SK-N-SH (cell line): ENCODE results near the gene USB1. TPM values are rescaled to one million over a fixed set of nuclear protein-coding genes. Genes with fewer than 3 reads are reported as not detected.
"Not testable (repeated sequence)": the region's sequence is repeated elsewhere in the genome, so short reads cannot be mapped to it uniquely, and the experiment has no call there.

ENCODE experiments used
- CTCF ChIA-PET: fragments of 300-600, 350-600 bp; formaldehyde crosslinking; extraction: SDS; loops from one replicate; lab custom pipeline; 2021; lab: Yijun Ruan, JAX
- POLR2A ChIA-PET: fragments of 350-600 bp; sonication (Branson Sonifier 250); formaldehyde crosslinking; extraction: SDS; loops from one replicate; lab custom pipeline; 2020; ENCODE audit warnings: antibody characterized with exemption, inconsistent platforms; lab: Yijun Ruan, JAX
- DNase-seq: peaks from one replicate; pipeline ENCODE4 v3.0.0; 2012
- H2AFZ ChIP-seq: fragments of 200-600 bp; sonication (generic); 2 replicates; pipeline ENCODE4 v1.8.1; 2016; ENCODE audit warnings: antibody characterized with exemption, mild to moderate bottlenecking, low read depth
- H3F3A ChIP-seq: fragments of 200-600 bp; sonication (generic); replicated peaks from 2 replicates; pipeline ENCODE3; 2016; ENCODE audit warnings: antibody characterized with exemption, mild to moderate bottlenecking; ENCODE audit not compliant: insufficient read depth
- H3K27ac ChIP-seq, 2 experiments: fragments of 200-500 bp in 1 of 2; fragments of 200-600 bp in 1 of 2; sonication (Bioruptor generic) in 1 of 2; sonication (generic), shearing (Covaris generic) in 1 of 2; 2 replicates each; pipeline versions ENCODE4 v1.5.1 to v1.6.1; 2014 to 2016; ENCODE audit warnings: low read depth in 2 of 2, inconsistent platforms in 1 of 2, low read length in 1 of 2, mild to moderate bottlenecking in 1 of 2, mixed read lengths in 1 of 2
- H3K27me3 ChIP-seq: fragments of 200-600 bp; sonication (generic), shearing (Covaris generic); 2 replicates; pipeline ENCODE4 v1.6.1; 2016; ENCODE audit warnings: mixed run types; ENCODE audit not compliant: insufficient read depth
- H3K36me3 ChIP-seq, 2 experiments: fragments of 200-500 bp in 1 of 2; fragments of 200-600 bp in 1 of 2; sonication (Bioruptor generic) in 1 of 2; sonication (generic) in 1 of 2; replicated peaks in 1 of 2; 2 replicates each; pipeline versions ENCODE3 to v1.5.1; 2014 to 2016; ENCODE audit warnings: low read length in 1 of 2, mild to moderate bottlenecking in 1 of 2; ENCODE audit not compliant: insufficient read depth in 2 of 2, control insufficient read depth in 1 of 2
- H3K4me1 ChIP-seq, 2 experiments: fragments of 200-500 bp in 1 of 2; fragments of 200-600 bp in 1 of 2; sonication (Bioruptor generic) in 1 of 2; sonication (generic), shearing (Covaris generic) in 1 of 2; 2 replicates each; pipeline versions ENCODE4 v1.5.1 to v1.6.1; 2014 to 2016; ENCODE audit warnings: low read depth in 1 of 2, low read length in 1 of 2, mixed run types in 1 of 2; ENCODE audit not compliant: insufficient read depth in 2 of 2, control insufficient read depth in 1 of 2
- H3K4me2 ChIP-seq: fragments of 200-600 bp; sonication (generic), shearing (Covaris generic); 2 replicates; pipeline ENCODE4 v1.6.1; 2017; ENCODE audit warnings: mixed run types
- H3K4me3 ChIP-seq, 2 experiments: fragments of 200-500 bp in 1 of 2; fragments of 200-600 bp in 1 of 2; sonication (Bioruptor generic) in 1 of 2; sonication (generic), shearing (Covaris generic) in 1 of 2; 2 replicates each; pipeline versions ENCODE4 v1.5.1 to v1.8.1; 2014 to 2016; ENCODE audit warnings: low read depth in 2 of 2, inconsistent platforms in 1 of 2, low read length in 1 of 2, mild to moderate bottlenecking in 1 of 2, mixed read lengths in 1 of 2, moderate library complexity in 1 of 2
- H3K79me2 ChIP-seq: fragments of 200-600 bp; sonication (generic); 2 replicates; pipeline ENCODE4 v1.8.1; 2017; ENCODE audit warnings: mild to moderate bottlenecking; ENCODE audit not compliant: insufficient read depth
- H3K9ac ChIP-seq: fragments of 200-600 bp; sonication (generic); 2 replicates; pipeline ENCODE4 v1.6.1; 2017; ENCODE audit warnings: mixed run types
- H3K9me2 ChIP-seq: fragments of 200-600 bp; sonication (generic); 2 replicates; pipeline ENCODE4 v1.6.1; 2017; ENCODE audit warnings: mixed run types
- H3K9me3 ChIP-seq: fragments of 200-600 bp; sonication (generic); 2 replicates; pipeline ENCODE4 v1.6.1; 2017; ENCODE audit warnings: mixed run types, mild to moderate bottlenecking, moderate library complexity
- H4K20me1 ChIP-seq: fragments of 200-600 bp; sonication (generic); 2 replicates; pipeline ENCODE4 v1.6.1; 2017; ENCODE audit warnings: mild to moderate bottlenecking, mixed run types; ENCODE audit not compliant: insufficient read depth
- EZH2phosphoT487 ChIP-seq: fragments of 200-600 bp; sonication (generic); IDR thresholded peaks from 2 replicates; pipeline ENCODE4 v1.6.1; 2017; ENCODE audit warnings: low read depth, mixed run types, mild to moderate bottlenecking, antibody characterized with exemption, moderate library complexity, borderline replicate concordance
- NRF1 ChIP-seq: IDR thresholded peaks from 2 replicates; pipeline ENCODE4 v1.6.1; 2012; ENCODE audit warnings: low read depth, mild to moderate bottlenecking, low read length
- RAD21 ChIP-seq: IDR thresholded peaks from 2 replicates; pipeline ENCODE4 v1.6.1; 2012; ENCODE audit warnings: mild to moderate bottlenecking, low read length
- WGBS: methylation state at CpG from one replicate; pipeline ENCODE4 v1.1.6; 2017; ENCODE audit warnings: low lambda C conversion rate; 5-methylcytosine and 5-hydroxymethylcytosine counted together
- polyA plus RNA-seq, 3 experiments: library from polyadenylated mRNA; depleted of rRNA; stranded (reverse); fragments of >200 nt; gene quantifications; 2 replicates each; pipeline ENCODE4 v1.2.3, GENCODE V29; 2012
- TF ChIP-seq, protein P1 (sequence below): fragments of 150-350 bp; IDR thresholded peaks from 2 replicates; pipeline ENCODE4 v1.6.1; 2017; ENCODE audit warnings: antibody characterized with exemption, low read length, low read depth, borderline replicate concordance
- TF ChIP-seq, protein P2 (sequence below): IDR thresholded peaks from 2 replicates; pipeline ENCODE4 v1.6.1; 2012; ENCODE audit warnings: mild to moderate bottlenecking, low read depth, low read length, moderate library complexity
- TF ChIP-seq, protein P3 (sequence below): fragments of 200-600 bp; sonication (generic); IDR thresholded peaks from 2 replicates; pipeline ENCODE4 v1.6.1; 2017; ENCODE audit warnings: antibody characterized with exemption, mild to moderate bottlenecking, moderate library complexity

The USB1 gene
- polyA plus RNA-seq, 1 of the 3 experiments (the other 2 are of a cell fraction): 94.1 TPM

DNA sequence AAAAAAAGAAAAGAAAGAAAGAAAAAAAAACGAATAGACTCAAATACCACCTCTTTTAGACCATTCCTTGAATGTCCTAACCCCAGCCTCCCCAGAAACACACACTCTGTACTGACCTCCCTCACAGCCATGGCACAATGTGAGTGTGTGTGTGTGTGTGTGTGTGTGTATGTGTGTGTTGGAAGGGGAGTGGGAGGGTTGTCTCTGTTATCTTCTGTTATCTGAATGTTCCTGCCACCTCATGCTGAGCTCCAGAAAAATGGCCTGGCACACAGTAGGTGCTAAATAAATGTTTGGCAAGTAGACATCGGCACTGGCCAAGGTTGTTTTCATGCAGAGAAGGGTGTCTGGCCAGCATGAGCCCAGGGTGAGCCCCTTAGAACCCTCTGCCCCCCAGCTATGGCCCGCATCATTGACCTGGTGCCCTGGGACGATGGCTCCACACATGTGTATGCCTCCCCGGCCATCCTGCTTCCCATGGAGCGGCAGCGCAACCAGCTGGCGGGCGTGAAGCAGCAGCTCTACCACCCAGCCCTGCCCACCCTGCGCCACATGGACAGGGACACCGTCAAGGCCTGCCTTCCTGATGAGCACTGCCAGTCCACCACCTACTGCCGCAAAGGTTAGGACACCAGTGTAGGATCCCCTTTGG is 23.7 kb upstream of the USB1 start:
- H4K20me1 ChIP-seq: no peaks in the 10 kb centered on the region
- ChIA-PET POLR2A (no interaction called here), CTCF (interaction anchor here (0.8 to 2.1 kb wide), 6 partner anchors 23 to 401 kb away, joined by 3 to 8 read pairs (median 4); partner anchors contain the start of gene ZNF319)
- peak; percentile 61 for DNase-seq
- H3K4me3 ChIP-seq: no peak overlapping the region
- no peak overlapping the region for H3K9ac ChIP-seq
- no peak overlapping the region for H3K4me2 ChIP-seq
- WGBS: 75% methylated on average over 7 of the region's 12 CpGs
- TF ChIP-seq, protein P1, sequence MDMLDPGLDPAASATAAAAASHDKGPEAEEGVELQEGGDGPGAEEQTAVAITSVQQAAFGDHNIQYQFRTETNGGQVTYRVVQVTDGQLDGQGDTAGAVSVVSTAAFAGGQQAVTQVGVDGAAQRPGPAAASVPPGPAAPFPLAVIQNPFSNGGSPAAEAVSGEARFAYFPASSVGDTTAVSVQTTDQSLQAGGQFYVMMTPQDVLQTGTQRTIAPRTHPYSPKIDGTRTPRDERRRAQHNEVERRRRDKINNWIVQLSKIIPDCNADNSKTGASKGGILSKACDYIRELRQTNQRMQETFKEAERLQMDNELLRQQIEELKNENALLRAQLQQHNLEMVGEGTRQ: no peak
- TF ChIP-seq RAD21: peak; percentile 52
- no peak for TF ChIP-seq EZH2phosphoT487
- TF ChIP-seq NRF1: no peak
- TF ChIP-seq, protein P2, sequence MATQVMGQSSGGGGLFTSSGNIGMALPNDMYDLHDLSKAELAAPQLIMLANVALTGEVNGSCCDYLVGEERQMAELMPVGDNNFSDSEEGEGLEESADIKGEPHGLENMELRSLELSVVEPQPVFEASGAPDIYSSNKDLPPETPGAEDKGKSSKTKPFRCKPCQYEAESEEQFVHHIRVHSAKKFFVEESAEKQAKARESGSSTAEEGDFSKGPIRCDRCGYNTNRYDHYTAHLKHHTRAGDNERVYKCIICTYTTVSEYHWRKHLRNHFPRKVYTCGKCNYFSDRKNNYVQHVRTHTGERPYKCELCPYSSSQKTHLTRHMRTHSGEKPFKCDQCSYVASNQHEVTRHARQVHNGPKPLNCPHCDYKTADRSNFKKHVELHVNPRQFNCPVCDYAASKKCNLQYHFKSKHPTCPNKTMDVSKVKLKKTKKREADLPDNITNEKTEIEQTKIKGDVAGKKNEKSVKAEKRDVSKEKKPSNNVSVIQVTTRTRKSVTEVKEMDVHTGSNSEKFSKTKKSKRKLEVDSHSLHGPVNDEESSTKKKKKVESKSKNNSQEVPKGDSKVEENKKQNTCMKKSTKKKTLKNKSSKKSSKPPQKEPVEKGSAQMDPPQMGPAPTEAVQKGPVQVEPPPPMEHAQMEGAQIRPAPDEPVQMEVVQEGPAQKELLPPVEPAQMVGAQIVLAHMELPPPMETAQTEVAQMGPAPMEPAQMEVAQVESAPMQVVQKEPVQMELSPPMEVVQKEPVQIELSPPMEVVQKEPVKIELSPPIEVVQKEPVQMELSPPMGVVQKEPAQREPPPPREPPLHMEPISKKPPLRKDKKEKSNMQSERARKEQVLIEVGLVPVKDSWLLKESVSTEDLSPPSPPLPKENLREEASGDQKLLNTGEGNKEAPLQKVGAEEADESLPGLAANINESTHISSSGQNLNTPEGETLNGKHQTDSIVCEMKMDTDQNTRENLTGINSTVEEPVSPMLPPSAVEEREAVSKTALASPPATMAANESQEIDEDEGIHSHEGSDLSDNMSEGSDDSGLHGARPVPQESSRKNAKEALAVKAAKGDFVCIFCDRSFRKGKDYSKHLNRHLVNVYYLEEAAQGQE: no peak
- TF ChIP-seq, protein P3, sequence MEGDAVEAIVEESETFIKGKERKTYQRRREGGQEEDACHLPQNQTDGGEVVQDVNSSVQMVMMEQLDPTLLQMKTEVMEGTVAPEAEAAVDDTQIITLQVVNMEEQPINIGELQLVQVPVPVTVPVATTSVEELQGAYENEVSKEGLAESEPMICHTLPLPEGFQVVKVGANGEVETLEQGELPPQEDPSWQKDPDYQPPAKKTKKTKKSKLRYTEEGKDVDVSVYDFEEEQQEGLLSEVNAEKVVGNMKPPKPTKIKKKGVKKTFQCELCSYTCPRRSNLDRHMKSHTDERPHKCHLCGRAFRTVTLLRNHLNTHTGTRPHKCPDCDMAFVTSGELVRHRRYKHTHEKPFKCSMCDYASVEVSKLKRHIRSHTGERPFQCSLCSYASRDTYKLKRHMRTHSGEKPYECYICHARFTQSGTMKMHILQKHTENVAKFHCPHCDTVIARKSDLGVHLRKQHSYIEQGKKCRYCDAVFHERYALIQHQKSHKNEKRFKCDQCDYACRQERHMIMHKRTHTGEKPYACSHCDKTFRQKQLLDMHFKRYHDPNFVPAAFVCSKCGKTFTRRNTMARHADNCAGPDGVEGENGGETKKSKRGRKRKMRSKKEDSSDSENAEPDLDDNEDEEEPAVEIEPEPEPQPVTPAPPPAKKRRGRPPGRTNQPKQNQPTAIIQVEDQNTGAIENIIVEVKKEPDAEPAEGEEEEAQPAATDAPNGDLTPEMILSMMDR: peak; percentile 20; the same call in 1 of the 2 replicates
- H3K4me1 ChIP-seq: no peaks in the 10 kb centered on the region
- H3K27me3 ChIP-seq: no peaks in the 10 kb centered on the region; the same call in 1 of the 2 replicates
- H2AFZ ChIP-seq: no peak overlapping the region
- H3K9me2 ChIP-seq: no peaks in the 10 kb centered on the region
- no peaks in the 10 kb centered on the region for H3K79me2 ChIP-seq
- H3F3A ChIP-seq: no peaks in the 10 kb centered on the region
- no peaks in the 10 kb centered on the region for H3K36me3 ChIP-seq
- no peak overlapping the region for H3K27ac ChIP-seq
- no peaks in the 10 kb centered on the region for H3K9me3 ChIP-seq

DNA sequence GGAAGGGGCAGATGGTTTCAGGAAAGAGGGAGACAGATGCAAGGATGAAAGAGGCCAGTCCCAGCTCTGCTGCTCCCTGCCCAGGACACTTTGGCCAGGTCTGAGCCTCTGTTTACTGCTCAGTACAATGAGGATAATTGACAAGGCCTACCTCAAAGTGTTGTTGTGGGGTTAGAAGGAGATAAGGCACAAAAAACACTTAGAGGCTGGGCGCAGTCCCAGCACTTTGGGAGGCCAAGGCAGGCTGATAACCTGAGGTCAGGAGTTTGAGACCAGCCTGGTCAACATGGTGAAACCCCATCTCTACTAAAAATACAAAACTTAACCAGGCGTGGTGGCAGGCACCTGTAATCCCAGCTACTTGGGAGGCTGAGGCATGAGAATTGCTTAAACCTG is 23.1 kb upstream of the USB1 start:
- H2AFZ ChIP-seq, H4K20me1 ChIP-seq, DNase-seq, H3K4me2 ChIP-seq, H3F3A ChIP-seq, H3K9me3 ChIP-seq, H3K27ac ChIP-seq, H3K79me2 ChIP-seq, H3K36me3 ChIP-seq, H3K4me3 ChIP-seq, H3K9me2 ChIP-seq, H3K27me3 ChIP-seq, POLR2A ChIA-PET, H3K9ac ChIP-seq, H3K4me1 ChIP-seq: not testable (repeated sequence)
- CTCF ChIA-PET: interaction anchor here (0.8 to 1.4 kb wide), 4 partner anchors 78 to 143 kb away, joined by 3 to 8 read pairs (median 4); no protein-coding TSS in a partner anchor
- 86% methylated on average over 1 of the region's 2 CpGs for WGBS
